SKM-1 (cell line): ENCODE data around the gene ITIH1.

Experiments used
- DNase-seq: peaks from one replicate; lab custom pipeline; 2025; ENCODE audit not compliant: unreplicated experiment; lab: John Stamatoyannopoulos, UW

ITIH1 gene

DNA sequence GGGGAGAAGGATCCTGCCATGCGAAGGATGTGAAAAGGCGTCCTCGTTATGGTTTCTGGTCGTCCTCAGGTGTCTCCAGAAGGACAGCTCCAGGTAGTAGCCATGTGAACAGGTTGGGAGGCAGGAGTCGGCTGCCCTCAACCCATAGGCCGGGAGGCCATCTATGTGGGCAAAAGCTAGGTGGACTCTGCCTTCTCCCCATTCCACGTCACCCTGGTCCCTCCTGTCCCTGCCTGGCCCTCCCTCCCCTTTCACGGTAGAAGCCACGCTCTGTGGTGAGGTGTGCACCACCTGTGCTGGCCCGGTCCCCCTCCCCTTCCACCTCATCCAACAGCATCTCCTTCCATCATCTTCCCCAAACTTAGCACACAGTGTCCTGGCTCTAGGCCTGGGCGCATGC lies 33.5 kb downstream of the ITIH1 start:
- no peak for DNase-seq

DNA sequence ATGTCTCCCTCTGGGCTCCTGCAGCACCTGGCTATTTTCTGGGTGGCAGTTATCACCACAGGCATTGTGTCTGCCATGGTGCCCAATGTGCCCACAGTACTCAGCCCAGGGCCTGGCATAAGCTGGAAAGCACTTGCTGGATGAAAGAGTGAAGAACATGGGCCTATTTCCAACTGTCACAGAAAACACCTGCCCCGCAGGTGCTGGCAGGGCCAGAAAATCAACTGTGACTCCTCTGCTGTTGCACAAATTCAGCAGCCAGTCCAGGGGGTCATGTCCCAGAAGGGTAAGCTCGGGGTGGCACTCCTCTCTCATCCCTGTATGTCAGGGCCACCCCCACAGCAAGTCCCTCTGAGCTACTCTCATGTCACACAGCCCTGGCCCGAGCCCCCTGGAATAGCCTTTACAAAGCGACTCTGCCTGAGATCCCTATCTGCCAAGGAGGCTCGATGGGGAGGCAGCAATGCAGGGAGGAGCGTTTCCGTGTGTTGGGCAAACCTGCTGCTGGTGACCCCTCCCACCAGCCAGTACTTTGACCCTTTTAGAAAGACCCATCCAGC lies 34.1 kb downstream of the ITIH1 start:
- DNase-seq = no peak

DNA sequence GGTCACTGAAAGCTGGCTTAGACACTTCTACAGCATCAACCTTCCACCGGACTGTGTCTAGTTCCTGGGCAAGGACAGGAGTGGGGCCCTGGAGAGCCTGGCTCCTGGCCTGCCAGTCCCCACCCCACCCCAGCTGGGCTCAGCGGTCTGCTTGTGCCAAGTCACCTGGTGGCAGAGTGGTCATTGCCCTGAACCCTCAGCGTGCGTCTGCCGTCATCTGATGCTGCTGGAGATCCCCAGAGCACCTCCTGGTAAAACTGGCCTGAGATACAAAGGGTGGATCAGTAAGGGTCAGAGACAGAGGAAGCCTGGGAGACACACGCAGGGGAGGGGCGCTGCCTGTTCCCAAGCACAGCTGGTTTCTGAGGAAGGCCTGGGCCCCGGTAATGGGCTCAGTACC lies 36.4 kb downstream of the ITIH1 start:
- DNase-seq = no peak

DNA sequence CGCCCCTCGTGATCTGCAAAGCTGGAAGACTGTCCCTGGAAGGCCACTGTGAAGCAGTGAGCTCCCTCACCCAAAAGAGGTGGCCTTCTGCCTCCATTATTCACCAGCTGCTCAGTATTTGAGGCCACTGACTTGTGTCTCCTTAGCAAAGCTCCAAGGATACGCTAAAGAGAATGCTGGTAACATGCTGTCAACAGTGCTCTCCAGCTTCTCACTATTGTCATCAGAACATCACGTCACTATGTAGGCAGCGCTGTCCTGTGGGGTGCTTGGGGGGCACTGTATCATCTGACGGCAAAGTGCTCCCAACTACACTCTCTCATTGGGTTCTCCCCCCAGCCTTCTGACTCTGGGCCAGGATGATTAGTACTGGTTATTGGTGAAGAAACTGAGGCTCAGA lies 38.8 kb downstream of the ITIH1 start:
- DNase-seq = no peak

DNA sequence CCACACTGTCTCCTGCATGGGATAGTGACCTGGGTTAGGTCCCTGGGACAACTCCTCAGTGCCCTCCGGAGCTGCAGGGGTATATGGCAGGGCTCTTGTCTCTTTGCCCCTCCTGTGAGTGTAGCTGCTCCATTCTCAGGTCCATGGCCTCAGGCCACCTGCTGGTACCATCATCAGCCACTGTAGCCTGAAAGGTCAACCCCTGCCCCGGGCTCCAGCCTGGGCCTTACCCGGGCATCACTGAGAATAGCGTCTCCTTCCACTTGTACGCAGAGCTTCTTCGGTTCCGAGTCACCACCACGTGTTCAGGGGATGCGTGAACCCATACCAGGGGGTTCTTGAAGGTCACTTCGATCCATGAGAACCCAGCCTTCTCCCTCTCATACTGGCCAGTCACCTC lies 39.3 kb downstream of the ITIH1 start:
- DNase-seq = no peak

DNA sequence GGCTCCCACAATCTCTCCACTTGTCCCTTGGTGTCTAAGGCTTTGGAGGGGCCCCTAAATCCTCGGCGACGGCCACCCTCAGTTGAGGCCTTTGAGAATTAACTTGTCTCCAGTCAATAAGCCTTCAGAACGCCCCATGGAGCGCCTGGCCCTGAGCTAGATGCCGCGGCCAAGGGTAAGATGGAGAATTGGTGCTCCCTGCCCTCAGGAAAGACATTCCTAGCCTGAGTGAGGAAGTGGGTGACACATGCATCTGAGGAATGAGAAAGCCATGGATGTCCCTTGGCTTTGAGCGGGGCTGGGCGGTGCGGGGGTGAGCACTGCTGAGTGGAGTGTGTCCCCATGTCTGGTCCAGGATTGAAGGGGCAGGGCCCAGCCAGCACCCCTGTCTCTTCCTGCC lies 39.8 kb downstream of the ITIH1 start:
- no peak for DNase-seq

DNA sequence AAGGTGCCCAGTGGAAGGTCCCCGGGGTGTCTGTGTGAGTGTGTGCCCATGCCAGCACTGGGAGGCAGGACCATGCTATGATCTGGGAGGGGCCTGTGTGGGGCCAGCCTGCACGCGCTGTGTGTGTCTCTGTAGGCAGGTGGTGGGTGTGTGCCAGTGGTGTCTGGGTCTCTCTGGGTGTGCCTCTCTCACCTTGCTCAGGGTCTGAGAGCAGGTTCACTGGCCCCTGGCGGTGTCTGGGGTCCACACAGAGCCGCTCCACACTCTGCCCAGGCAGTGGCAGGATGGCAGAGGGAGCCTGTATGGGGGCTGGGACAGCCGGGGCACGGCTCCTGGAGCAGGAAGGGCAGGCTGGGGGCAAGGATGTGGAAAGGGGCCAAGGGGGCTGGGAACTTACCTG lies 40.5 kb downstream of the ITIH1 start:
- DNase-seq = no peak

DNA sequence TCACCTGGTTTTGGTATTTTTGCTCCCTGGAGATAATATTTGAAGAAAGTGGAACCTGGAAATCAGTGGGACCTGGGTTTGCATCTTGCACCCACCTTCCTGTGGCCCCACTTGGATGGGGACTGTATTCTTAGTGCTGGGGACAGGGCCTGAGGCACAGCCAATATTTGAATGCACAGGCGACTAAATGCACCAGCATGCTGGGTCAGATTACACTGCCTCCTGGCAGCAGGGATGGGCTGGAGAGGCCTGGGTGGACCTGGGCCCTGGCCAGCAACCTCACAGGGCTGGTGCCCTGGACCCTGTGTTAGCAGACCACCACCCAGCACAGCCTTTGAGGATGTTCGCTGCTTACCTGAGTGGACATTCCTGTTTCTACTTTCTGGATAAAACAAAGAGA lies 42.5 kb downstream of the ITIH1 start:
- no peak for DNase-seq

DNA sequence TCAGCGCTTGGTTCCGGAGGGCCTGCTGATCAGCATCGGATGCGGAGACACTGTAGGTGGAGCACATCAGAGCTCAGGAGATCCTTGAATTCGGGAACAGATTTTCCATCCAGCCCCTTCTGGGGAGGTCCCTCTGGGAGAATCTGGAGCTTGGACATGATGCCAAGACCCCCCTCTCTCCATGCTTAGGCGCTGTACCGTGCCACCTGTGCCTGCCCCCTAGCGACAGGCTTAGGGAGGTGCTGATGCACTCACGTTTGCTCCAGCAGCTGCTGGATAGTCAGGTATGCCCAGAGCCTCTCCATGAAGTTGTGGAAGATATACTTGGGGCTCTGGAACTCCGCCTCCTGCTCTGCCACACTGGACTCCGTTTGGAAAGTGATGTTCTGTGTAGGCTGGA lies 43.3 kb downstream of the ITIH1 start:
- peak; percentile 50 for DNase-seq

DNA sequence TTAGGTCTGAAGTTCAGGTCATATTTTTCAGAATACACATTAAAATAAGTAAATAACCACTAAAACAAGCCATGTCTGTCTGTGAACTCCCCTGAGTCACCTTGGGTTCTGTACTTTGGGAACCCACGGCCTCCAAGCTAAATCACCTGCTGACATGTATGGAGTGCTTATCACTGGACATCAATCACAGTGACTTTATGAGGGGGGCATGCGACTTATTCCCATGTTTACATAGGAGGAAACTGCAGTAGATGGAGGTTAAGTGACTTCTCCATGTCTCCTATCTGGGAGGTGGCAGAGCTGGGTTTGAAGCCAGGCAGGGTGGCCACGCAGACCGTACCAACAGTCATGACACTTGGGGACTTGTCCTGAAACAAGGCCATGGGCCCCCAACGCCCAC lies 45.0 kb downstream of the ITIH1 start:
- DNase-seq = no peak

DNA sequence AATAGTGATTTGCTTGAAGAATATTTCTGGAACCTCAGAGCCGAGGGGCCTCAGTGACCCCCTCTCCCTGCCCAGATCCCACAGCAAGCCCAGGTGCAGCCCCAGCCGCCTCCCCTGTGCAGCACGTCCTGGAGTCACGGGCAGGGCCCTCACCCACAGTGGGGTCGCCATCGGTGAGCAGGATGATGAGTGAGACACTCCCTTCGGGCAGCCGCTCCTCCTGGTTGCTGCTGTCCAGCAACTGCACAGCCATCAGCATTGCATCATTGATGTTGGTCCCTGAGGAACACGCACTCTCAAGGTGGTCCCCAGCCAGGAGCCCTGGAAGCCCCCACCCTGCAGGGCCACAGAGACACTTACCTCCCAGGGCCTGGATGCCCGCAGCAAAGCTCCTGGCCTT lies 46.6 kb downstream of the ITIH1 start:
- DNase-seq = no peak

DNA sequence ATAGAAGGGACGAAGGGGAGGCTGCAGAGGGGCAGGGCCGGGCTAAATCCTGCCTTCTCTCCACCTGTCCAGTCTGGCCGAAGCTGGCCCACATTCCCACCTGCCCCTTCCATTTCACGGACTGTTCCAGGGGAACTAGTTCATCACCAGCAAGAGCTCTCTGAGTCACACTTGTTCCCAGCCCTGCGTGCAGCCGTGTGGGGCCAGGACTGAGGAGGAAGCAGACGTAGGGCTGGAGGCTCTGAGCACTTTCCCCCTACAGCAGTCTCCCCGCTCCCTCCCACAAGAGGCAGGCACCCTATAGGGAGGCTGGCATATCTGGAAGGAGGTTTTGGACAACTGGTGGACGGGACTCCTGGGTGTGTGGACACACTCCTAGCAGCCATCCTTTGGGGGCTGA lies 50.0 kb downstream of the ITIH1 start:
- no peak for DNase-seq

DNA sequence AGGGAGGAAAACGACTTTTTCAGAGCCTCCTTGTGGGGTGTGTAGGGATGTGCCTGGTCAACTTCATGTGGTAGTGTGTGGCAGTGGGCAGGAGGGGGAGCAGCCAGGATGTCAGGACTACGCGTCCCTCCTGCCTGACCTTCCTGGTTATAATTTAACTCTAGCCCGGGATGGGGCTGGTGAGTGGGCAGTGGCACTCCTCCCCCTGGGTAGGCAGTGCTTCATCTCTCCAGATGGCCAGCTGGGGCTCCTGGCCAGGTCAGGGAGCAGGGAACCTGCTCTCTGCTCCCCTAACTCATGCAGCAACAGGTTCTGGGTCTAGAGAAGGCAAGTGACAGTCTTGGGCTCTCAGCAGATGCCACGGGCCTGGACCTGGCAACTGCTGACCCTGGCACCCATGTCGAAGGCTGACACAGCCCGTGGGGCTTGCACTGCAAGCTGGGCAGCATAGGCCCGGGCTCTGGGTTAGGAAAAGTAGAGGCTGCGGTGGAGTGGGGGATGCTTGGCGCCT lies 50.5 kb downstream of the ITIH1 start:
- DNase-seq = no peak

DNA sequence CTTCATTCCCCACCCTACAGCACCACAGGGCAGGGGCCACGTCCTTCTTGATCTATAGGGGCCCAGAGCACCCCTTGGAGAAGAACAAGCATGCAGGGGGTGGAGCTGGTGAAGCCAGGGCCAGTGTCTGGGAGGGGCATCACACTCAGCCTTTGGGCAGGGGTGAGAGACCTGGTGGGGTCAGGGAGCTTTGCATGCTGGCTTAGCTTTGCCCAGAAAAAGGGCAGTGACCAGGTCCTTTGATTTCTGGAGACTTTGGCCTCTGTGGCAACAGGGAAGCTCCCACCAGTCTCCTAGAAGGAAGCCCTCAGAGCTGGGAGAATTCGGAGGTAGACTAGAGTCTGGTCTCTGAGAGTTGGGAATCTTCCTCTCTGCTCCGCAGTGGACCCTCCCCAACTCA lies 52.1 kb downstream of the ITIH1 start:
- DNase-seq = no peak

DNA sequence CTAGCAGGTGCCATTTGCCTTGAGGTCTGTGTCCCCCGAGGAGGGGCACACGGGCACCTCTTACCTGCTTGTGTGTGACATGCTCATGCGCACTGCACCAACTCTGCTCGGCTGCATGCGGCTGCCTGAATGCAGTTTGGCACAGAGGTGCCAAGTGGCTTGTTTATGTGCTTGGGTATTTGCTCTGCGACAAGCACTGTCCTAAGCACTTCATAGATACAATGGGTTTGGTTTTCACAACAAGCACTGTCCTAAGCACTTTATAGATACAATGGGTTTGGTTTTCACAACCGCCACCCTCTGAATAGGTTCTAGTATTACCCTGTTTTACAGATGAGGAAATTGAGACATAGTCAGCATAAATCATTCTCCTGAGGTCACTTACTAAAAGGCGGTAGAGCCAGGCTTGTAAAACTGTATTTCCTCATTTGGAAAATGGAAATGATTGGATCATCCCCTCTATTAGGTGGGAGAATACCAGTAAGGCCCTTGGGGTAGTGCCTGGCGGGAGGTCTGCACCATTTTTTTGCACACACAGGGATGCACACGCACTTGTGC lies 52.6 kb downstream of the ITIH1 start:
- no peak for DNase-seq

DNA sequence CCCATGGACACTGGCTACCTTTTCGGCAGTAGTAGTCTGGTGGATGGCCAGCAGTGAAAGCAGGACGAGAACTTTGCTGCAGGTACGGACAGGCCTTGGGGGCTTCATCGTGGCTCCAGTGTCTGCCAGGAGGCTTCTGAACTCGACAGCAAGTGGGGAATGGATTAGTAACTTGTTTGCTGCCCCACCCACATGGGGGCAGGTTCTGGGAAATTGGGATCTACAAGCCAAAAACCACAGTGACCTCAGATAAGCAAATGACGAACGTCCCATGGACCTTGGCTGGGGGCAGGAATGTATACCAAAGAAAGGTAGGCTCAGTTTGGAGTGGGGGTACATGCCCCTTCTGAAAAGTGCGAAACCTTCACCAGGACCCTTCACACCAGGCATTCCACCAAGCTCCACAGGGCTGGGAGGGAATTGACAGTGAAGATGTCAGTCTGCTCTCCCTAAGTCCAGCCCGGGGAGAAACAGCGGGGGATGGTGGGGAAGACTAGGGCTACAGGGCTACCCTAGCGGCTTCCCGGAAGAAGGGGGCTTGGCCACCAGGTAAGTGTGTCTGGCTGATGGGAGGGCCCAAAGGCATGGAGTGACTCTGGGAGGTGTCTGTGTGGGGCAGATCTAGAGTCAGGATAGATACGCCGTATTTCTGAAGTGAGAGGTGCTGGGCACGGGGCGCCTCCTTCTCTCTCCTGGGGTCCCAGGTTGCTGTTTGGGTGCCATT lies 53.3 kb downstream of the ITIH1 start, which contains the start of gene ITIH4:
ITIH4 (minus strand) TSS at position 138 of the 724 bp plus-strand sequence; CDS start at position 108, 30 bp downstream.
- no peak for DNase-seq

DNA sequence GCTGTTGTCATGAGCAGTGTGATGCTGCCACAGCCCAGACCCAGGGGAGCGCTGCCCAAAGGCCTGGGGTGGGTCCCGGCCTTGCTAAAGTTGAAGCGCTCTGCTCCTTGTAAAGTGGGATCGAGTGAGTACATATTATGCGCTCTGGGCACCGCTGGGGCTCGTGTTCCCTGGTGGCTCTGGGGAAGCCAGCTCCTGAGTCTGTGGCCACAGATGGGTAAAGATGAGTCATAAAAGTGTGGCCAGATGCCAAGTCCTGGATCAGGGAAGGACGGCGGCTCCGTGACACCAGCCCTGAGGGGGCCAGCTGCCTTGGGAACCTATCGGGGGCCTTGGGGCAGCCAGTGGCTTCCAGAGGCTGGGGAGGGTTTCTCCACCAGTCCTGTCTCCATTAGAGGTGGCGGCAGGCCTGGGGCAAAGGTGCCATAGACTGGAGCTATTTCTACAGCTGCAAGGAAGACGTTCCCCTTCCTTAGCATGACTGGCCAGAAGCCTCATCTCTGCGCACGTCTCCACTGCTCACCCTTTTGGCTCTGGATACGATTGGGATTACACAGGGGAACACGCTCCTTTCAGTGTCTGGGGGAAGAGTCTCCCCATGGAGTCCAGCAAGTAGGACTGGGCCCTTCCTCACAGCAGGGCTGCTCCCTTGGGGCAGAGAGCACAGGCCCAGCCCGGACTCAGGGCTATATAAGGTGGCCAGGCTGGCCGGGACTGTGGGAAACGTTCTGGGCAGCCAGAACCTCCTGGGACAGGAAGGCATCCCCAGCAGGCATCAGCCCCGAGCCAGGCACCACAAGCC lies 54.3 kb downstream of the ITIH1 start:
- DNase-seq = no peak

DNA sequence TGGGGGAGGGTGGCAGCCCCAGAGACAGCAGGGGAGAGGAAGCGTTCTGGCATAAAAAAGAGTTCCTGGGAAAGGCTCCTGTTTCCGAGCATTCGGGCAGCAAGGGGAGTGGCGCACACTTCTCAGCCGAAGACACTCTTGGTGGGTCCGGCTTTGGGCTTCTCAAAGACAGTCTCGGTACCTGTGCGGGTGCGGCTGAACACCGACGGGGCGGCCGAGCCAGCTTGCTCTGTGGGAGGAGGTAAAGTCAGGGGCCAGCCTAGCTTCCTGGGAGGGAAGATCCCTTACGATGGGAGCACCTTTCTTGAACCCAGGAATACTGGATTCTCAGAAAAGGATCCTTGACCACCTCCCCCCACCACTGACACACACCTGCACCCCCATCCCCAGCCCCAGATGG lies 55.8 kb downstream of the ITIH1 start:
- no peak for DNase-seq

DNA sequence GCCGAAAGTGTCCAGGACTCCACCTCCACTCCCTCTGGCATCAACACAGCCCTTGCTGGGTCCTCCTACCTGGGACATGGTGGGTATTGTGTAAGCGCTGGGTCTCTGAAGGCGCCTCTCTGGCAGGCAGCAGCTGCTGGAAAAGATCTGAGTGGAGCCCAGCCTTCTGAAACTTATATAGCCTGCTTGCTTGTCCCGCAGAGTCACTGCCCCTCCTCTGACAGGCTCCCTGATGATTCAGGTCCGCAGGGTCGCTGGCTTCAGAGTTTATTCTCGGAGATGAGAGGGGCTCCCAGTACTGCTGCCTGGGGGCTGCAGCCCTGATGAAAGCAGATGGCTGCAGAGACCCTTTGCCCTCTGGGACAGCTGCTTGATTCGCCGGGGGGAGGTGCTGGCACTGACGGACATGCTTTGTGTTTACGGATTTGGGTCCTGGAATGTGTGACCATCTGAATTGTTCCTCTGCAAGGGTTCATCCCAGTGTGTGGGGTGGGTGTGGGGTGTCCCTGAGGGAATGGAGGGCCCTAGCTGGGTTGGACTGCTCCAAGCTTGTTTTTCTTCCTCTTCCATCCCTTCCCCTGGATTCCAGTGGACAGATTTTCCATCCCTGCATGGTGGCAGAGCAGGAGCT lies 57.6 kb downstream of the ITIH1 start, which contains the start of gene MUSTN1:
MUSTN1 (minus strand) TSS at position 149 of the 631 bp plus-strand sequence; CDS start at position 78, 71 bp downstream.
- no peak for DNase-seq

DNA sequence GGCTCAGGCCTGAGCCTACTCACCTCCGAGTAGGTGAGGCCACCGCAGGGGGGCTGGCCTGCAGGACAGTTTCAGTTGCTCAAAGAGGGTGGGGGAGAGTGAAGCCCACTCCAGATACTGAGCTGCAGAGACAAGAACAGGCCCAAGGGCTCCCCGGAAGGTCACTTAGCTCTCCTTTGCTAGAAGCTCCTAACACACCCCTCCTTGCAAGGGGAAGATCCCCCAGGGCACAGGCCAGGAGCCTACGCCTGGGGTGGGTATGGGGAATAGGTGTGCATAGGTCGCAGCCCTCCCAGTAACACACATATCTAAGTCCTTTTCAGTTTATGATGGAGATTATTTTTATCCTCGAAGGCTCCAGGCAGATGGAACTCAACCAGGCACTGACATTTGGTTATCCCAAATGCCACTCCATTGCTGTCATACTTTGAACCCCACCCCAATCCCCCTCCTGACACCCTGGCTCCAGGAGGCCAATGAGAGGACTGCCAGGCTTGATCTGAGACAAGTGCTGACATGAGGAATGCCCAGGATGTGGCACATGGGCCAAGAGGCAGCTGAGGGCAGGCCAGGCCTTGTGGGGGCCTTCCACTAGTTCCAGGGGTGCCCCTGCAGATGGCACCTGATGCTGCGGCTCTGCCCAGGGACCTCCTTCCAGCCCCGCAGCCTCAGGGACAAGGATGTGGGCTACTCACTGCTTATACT lies 58.5 kb downstream of the ITIH1 start:
- DNase-seq = no peak

DNA sequence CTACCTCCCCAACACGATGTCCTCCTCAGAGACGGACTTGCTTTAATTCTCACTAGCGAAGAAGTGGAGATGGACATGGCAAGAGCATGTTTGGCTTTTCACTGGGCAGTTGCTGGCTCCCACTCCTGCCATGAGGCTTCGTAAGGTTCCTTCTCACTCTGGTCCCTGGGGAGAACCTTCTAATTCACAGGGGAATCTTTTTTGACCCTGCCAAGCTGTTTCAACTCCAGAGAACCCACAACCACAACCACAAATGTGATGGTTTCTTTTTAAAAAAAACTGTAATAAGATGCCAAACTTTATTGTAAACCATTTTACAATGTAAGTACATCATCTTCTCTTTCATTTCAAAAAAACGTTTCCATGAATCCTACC lies 59.1 kb downstream of the ITIH1 start:
- no peak for DNase-seq
